Breast epithelium (tissue), 3 donors: Measurements from ENCODE around the gene FBXL15.

Experiments
- POLR2AphosphoS5 ChIP-seq, 3 donors: sonication (generic); formaldehyde crosslinking; IDR thresholded peaks; one replicate each; pipeline ENCODE4 v1.6.1; 2017; ENCODE audit warnings: antibody characterized with exemption in 3 of 3
- TF ChIP-seq, protein P1 (sequence below), 3 donors: fragments of 450-650 bp; IDR thresholded peaks; one replicate each; pipeline ENCODE4 v1.5.1; 2016 to 2017; ENCODE audit warnings: antibody characterized with exemption in 3 of 3, mild to moderate bottlenecking in 3 of 3, moderate library complexity in 3 of 3

- TF ChIP-seq POLR2AphosphoS5 (IDR thresholded peaks at IDR 0.05): no peak
- TF ChIP-seq, protein P1, sequence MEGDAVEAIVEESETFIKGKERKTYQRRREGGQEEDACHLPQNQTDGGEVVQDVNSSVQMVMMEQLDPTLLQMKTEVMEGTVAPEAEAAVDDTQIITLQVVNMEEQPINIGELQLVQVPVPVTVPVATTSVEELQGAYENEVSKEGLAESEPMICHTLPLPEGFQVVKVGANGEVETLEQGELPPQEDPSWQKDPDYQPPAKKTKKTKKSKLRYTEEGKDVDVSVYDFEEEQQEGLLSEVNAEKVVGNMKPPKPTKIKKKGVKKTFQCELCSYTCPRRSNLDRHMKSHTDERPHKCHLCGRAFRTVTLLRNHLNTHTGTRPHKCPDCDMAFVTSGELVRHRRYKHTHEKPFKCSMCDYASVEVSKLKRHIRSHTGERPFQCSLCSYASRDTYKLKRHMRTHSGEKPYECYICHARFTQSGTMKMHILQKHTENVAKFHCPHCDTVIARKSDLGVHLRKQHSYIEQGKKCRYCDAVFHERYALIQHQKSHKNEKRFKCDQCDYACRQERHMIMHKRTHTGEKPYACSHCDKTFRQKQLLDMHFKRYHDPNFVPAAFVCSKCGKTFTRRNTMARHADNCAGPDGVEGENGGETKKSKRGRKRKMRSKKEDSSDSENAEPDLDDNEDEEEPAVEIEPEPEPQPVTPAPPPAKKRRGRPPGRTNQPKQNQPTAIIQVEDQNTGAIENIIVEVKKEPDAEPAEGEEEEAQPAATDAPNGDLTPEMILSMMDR (IDR thresholded peaks at IDR 0.05): no peak
Observed at GRCh38 chr10:102436312-102436711, 15.7 kb downstream of the FBXL15 start.
